SK-N-SH treated with all-trans-retinoic acid at 6 μM for 48 hours (cell line): ENCODE results near the gene RGS1.

ENCODE experiments used
- CREB5 ChIP-seq: fragments of 250-450 bp; sonication (Bioruptor Pico); IDR thresholded peaks from 2 replicates; pipeline ENCODE4 v1.5.1; 2020; ENCODE audit warnings: low read depth, mild to moderate bottlenecking, moderate library complexity
- CSRNP3 ChIP-seq: fragments of 250-450 bp; sonication (Bioruptor Pico); IDR thresholded peaks from 2 replicates; pipeline ENCODE4 v1.5.1; 2021; ENCODE audit warnings: mild to moderate bottlenecking, moderate library complexity
- ESRRG ChIP-seq: fragments of 250-450 bp; sonication (Bioruptor Pico); IDR thresholded peaks from 2 replicates; pipeline ENCODE4 v1.6.1; 2021; ENCODE audit warnings: mild to moderate bottlenecking
- GLIS3 ChIP-seq: fragments of 250-450 bp; sonication (Bioruptor Pico); IDR thresholded peaks from 2 replicates; pipeline ENCODE4 v1.5.0; 2020; ENCODE audit warnings: mild to moderate bottlenecking, moderate library complexity
- OSR1 ChIP-seq: fragments of 250-450 bp; sonication (Bioruptor Pico); IDR thresholded peaks from 2 replicates; pipeline ENCODE4 v1.8.0; 2022; ENCODE audit warnings: moderate library complexity, mild to moderate bottlenecking, inconsistent platforms
- PATZ1 ChIP-seq: fragments of 250-450 bp; sonication (Bioruptor Pico); IDR thresholded peaks from 2 replicates; pipeline ENCODE4 v1.8.0; 2020; ENCODE audit warnings: mild to moderate bottlenecking, moderate library complexity, borderline replicate concordance
- POU6F1 ChIP-seq: fragments of 250-450 bp; sonication (Bioruptor Pico); IDR thresholded peaks from 2 replicates; pipeline ENCODE4 v1.8.0; 2021; ENCODE audit warnings: low read depth, mild to moderate bottlenecking, moderate library complexity, borderline replicate concordance
- PPARA ChIP-seq: fragments of 250-450 bp; sonication (Bioruptor Pico); IDR thresholded peaks from 2 replicates; pipeline ENCODE4 v1.5.0; 2020; ENCODE audit warnings: mild to moderate bottlenecking, borderline replicate concordance
- TSHZ2 ChIP-seq: fragments of 250-450 bp; sonication (Bioruptor Pico); IDR thresholded peaks from 2 replicates; pipeline ENCODE4 v1.5.0; 2020; ENCODE audit warnings: mild to moderate bottlenecking, moderate library complexity
- ZFP3 ChIP-seq: fragments of 250-450 bp; sonication (Bioruptor Pico); IDR thresholded peaks from 2 replicates; pipeline ENCODE4 v1.5.0; 2020; ENCODE audit warnings: mild to moderate bottlenecking, moderate library complexity
- ZFP30 ChIP-seq: fragments of 450-650 bp; formaldehyde crosslinking; IDR thresholded peaks from 2 replicates; pipeline ENCODE4 v1.5.0; 2022; ENCODE audit warnings: mild to moderate bottlenecking, moderate library complexity
- ZNF565 ChIP-seq: fragments of 450-650 bp; formaldehyde crosslinking; conservative IDR thresholded peaks from 2 replicates; pipeline ENCODE4 v1.5.0; 2020; ENCODE audit warnings: low read depth, mild to moderate bottlenecking, moderate library complexity

GRCh38 chr1:192602757-192603156, 27.2 kb downstream of the RGS1 start:
- TF ChIP-seq ESRRG (CRISPR knock-in tag) (no peak), CREB5 (CRISPR knock-in tag) (no peak), ZFP30 (no peak), GLIS3 (CRISPR knock-in tag) (no peak), PATZ1 (CRISPR knock-in tag) (no peak), ZNF565 (no peak), CSRNP3 (CRISPR knock-in tag) (no peak), TSHZ2 (CRISPR knock-in tag) (no peak), OSR1 (CRISPR knock-in tag) (no peak), POU6F1 (no peak), PPARA (CRISPR knock-in tag) (no peak), ZFP3 (no peak)
